ENCODE measurements around the gene PHLDB1.
"Not testable (repeated sequence)": the region's sequence is repeated elsewhere in the genome, so short reads cannot be mapped to it uniquely, and the experiment has no call there.

PHLDB1 gene

GRCh38 chr11:118605116-118605867 is 2.1 kb upstream of the PHLDB1 start:
- DNase-seq (ENCODE audit: low read depth in 2 of 3, low spot score in 1 of 3) = no peak

- no peak for DNase-seq (ENCODE audit: low read depth in 2 of 3, low spot score in 1 of 3)
Observed at GRCh38 chr11:118606157-118606843, 1.1 kb upstream of the PHLDB1 start.

GRCh38 chr11:118606844-118607228 is 579 bp upstream of the PHLDB1 start:
- DNase-seq (ENCODE audit: low read depth in 2 of 3, low spot score in 1 of 3) = no peak

GRCh38 chr11:118608360-118609227 is 1.2 kb downstream of the PHLDB1 start:
- peak; percentile 42 to 58 (median 48) for DNase-seq (ENCODE audit: low read depth in 2 of 3, low spot score in 1 of 3)

- DNase-seq (ENCODE audit: low read depth in 2 of 3, low spot score in 1 of 3) = peak in 2 of 3 donors; percentile 8 to 16
Observed at GRCh38 chr11:118609380-118610224, 2.2 kb downstream of the PHLDB1 start.

- DNase-seq (ENCODE audit: low read depth in 2 of 3, low spot score in 1 of 3) = no peak
Observed at GRCh38 chr11:118610225-118610772, 2.9 kb downstream of the PHLDB1 start.

GRCh38 chr11:118610773-118611432 is 3.5 kb downstream of the PHLDB1 start:
- DNase-seq (ENCODE audit: low read depth in 2 of 3, low spot score in 1 of 3) = peak; percentile 66 to 82 (median 79)

GRCh38 chr11:118611433-118611795 is 4.0 kb downstream of the PHLDB1 start:
- DNase-seq (ENCODE audit: low read depth in 2 of 3, low spot score in 1 of 3) = not testable (repeated sequence)

GRCh38 chr11:118612378-118612777 is 5.0 kb downstream of the PHLDB1 start:
- no peak for DNase-seq (ENCODE audit: low read depth in 2 of 3, low spot score in 1 of 3)

- DNase-seq (ENCODE audit: low read depth in 2 of 3, low spot score in 1 of 3) = no peak
Observed at GRCh38 chr11:118614511-118614910, 7.1 kb downstream of the PHLDB1 start.

GRCh38 chr11:118615282-118615975 is 8.0 kb downstream of the PHLDB1 start:
- no peak for DNase-seq (ENCODE audit: low read depth in 2 of 3, low spot score in 1 of 3)

- no peak for DNase-seq (ENCODE audit: low read depth in 2 of 3, low spot score in 1 of 3)
Observed at GRCh38 chr11:118615976-118616371, 8.6 kb downstream of the PHLDB1 start.

- DNase-seq (ENCODE audit: low read depth in 2 of 3, low spot score in 1 of 3) = no peak
Observed at GRCh38 chr11:118618115-118618990, 10.9 kb downstream of the PHLDB1 start.

GRCh38 chr11:118618991-118619375 is 11.6 kb downstream of the PHLDB1 start:
- no peak for DNase-seq (ENCODE audit: low read depth in 2 of 3, low spot score in 1 of 3)

GRCh38 chr11:118619444-118620197 is 12.2 kb downstream of the PHLDB1 start:
- DNase-seq (ENCODE audit: low read depth in 2 of 3, low spot score in 1 of 3) = no peak

- no peak for DNase-seq (ENCODE audit: low read depth in 2 of 3, low spot score in 1 of 3)
Observed at GRCh38 chr11:118620529-118621070, 13.2 kb downstream of the PHLDB1 start.

GRCh38 chr11:118621071-118621783 is 13.8 kb downstream of the PHLDB1 start:
- DNase-seq (ENCODE audit: low read depth in 2 of 3, low spot score in 1 of 3) = peak in 2 of 3 donors; percentile 11 to 30

Measured in stimulated activated CD4-positive, alpha-beta T cell treated with anti-CD3 and anti-CD28 coated beads, Interleukin-12 subunit alpha, Interleukin-12 subunit beta, amount 100 ng/mL, for 48 hours (primary cell).